Heart right ventricle (tissue), 16 donors: ENCODE data around the gene RNF225. TPM values are rescaled to one million over a fixed set of nuclear protein-coding genes. Genes with fewer than 3 reads are reported as not detected.
"Not testable (repeated sequence)": the region's sequence is repeated elsewhere in the genome, so short reads cannot be mapped to it uniquely, and the experiment has no call there.

Source experiments
- ATAC-seq, 8 donors: fragments of 200-7000 bp; cut with Tn5 transposase; one replicate each; pipeline ENCODE4 v1.9.1; 2020; ENCODE audit warnings: mild to moderate bottlenecking in 8 of 8, moderate library complexity in 8 of 8, moderate number of reproducible peaks in 1 of 8
- DNase-seq, 2 donors: peaks; one replicate each; pipeline ENCODE4 v3.0.0-alpha.2; 2020
- H3K27ac ChIP-seq, 10 donors: fragments of 200-600 bp; sonication (generic) in 2 of 10; one replicate each; pipeline versions ENCODE4 v1.5.0 to v1.8.0; 2020 to 2022; ENCODE audit warnings: mild to moderate bottlenecking in 3 of 10
- H3K27me3 ChIP-seq, 7 donors: fragments of 200-600 bp; one replicate each; pipeline ENCODE4 v1.8.0; 2021 to 2022; ENCODE audit warnings: mild to moderate bottlenecking in 2 of 7
- H3K36me3 ChIP-seq, 9 donors: fragments of 200-600 bp; sonication (generic) in 1 of 9; one replicate each; pipeline versions ENCODE4 v1.5.0 to v1.8.0; 2020 to 2022; ENCODE audit warnings: mild to moderate bottlenecking in 2 of 9
- H3K4me1 ChIP-seq, 9 donors: fragments of 200-600 bp; sonication (generic) in 1 of 9; one replicate each; pipeline versions ENCODE4 v1.5.0 to v1.8.0; 2020 to 2022; ENCODE audit warnings: mild to moderate bottlenecking in 4 of 9
- H3K4me3 ChIP-seq, 10 donors: fragments of 200-600 bp; sonication (generic) in 2 of 10; one replicate each; pipeline versions ENCODE4 v1.5.0 to v1.8.0; 2020 to 2022; ENCODE audit warnings: mild to moderate bottlenecking in 7 of 10, moderate library complexity in 2 of 10
- H3K9me3 ChIP-seq, 11 donors: fragments of 200-600 bp in 10 of 11; sonication (generic) in 2 of 11; one replicate each; pipeline versions ENCODE4 v1.5.0 to v1.8.0; 2013 to 2022; ENCODE audit warnings: mild to moderate bottlenecking in 2 of 11, control low read depth in 1 of 11, moderate library complexity in 1 of 11
- CTCF ChIP-seq, 9 donors: fragments of 200-600 bp; sonication (generic) in 2 of 9; IDR thresholded peaks; one replicate each; pipeline versions ENCODE4 v1.5.0 to v1.8.0; 2021 to 2022; ENCODE audit warnings: antibody characterized with exemption in 9 of 9, mild to moderate bottlenecking in 5 of 9, moderate library complexity in 1 of 9
- WGBS, 2 donors: extraction: QIAGEN DNeasy Blood & Tissue Kit; methylation state at CpG; one replicate each; pipeline ENCODE4 v1.1.7; 2013; ENCODE audit warnings: inconsistent platforms in 1 of 2; 5-methylcytosine and 5-hydroxymethylcytosine counted together
- intact Hi-C, 10 donors: fragments of 100-400 bp; cut with DNase I; formaldehyde crosslinking; loops; one replicate each; pipeline versions ENCODE4 v1.11.1 to v1.14.2; 2022
- long read RNA-seq, 3 donors: library from polyadenylated mRNA; unstranded; transcript quantifications; one replicate each; pipeline ENCODE4 v2.0.0, GENCODE V29; 2020 to 2021
- polyA plus RNA-seq, 2 donors: library from polyadenylated mRNA; stranded (reverse); fragments of 200-250 nt; gene quantifications; one replicate each; pipeline ENCODE4 v1.2.3, GENCODE V29; 2013
- total RNA-seq, 10 donors: library from RNA; stranded (reverse); fragmentation: NEBNext Ultra II Directional in 3 of 10; extraction: Animal tissue kit (Norgen Biotek cat#: 25700) in 3 of 10; gene quantifications; one replicate each; pipeline versions ENCODE4 v1.2.1 to v1.2.4, GENCODE V29; 2021 to 2023
- donor health status: Arrhythmogenic right ventricular cardiomyopathy.
- donor health status: ischemic (EF 13 %, LVEDD 7.1; RV severe dilation, severe dysfunction).
- donor health status: healthy with polysubstance abuse.
- donor health status: DM: no; HTN: yes; CAD: no.
- donor health status: DM: no; HTN: no; CAD: no.
- donor health status: ischemic (EF 25% LVEDD 6.9; RV normal size, moderate dysfunction).
- donor health status: ischemic (EF 25% LVEDD 5.7; RV mildly dilated, moderate dysfunction).
- donor health status: healthy.
- donor health status: DM: yes; HTN: yes; CAD: no.
- donor health status: Ischemic cardiomyopathy.
- donor health status: ischemic (EF 35%, LVEDD 5.7; RV mildly dilated, moderate dysfunction).
- donor health status: nonischemic (EF 11% LVEDD 7.7; RV severe dilation, severe dysfunction).
- donor health status: DM: yes; HTN: yes; CAD: no.
- donor health status: PGD.
- donor health status: ischemic (EF 29% LVEDD 5.4; RV normal size, mild dysfunction).
- donor health status: nonischemic (EF 23%, LVEDD 6.1; RV moderate dilation, normal function).

The RNF225 gene
- total RNA-seq, result not detected
- not detected for polyA plus RNA-seq
- long read RNA-seq, donor 1, result 0 reads
- long read RNA-seq, donor 2, result 0 reads
- long read RNA-seq, donor 3, result 0 reads

GRCh38 chr19:58395220-58395978, at the start of gene RNF225:
TSS of gene RNF225 (plus strand) at chr19:58395656. CDS start at chr19:58396090, 434 bp downstream.
- DNase-seq, result no peak
- H3K27ac ChIP-seq, result peak within 1 kb of the TSS in 1 of 10 donors; percentile 52
- H3K4me3 ChIP-seq, result peak within 1 kb of the TSS in 2 of 10 donors; percentile 10 to 51
- intact Hi-C loops, result no loop called here
- H3K4me1 ChIP-seq, result peaks cover 2 to 18% (median 6%) of the 10 kb centered on the region in 9 donors
- H3K36me3 ChIP-seq, result peaks cover 0 to 51% (median 38%) of the 10 kb centered on the region in 9 donors
- H3K9me3 ChIP-seq, result no peaks in the 10 kb centered on the region
- 34 to 39% methylated on average over 21 of the region's 21 CpGs for WGBS, 2 donors
- no peak for TF ChIP-seq CTCF (IDR thresholded peaks at IDR 0.05)
- H3K27me3 ChIP-seq, result peaks cover 0 to 31% (median 23%) of the 10 kb centered on the region in 7 donors
- peak in 5 of 8 donors; percentile 5 to 32 (median 18) for ATAC-seq

- ATAC-seq (peak; percentile 87 to 97 (median 90)), DNase-seq (peak; percentile 26 to 61)
- intact Hi-C loops, result no loop called here
- peak overlapping the region; percentile 30 to 75 (median 57) for H3K4me3 ChIP-seq
- no peaks in the 10 kb centered on the region for H3K9me3 ChIP-seq
- peaks cover 1 to 80% (median 57%) of the 10 kb centered on the region in 7 donors for H3K27me3 ChIP-seq
- 2% methylated on average over 73 to 82 of the region's 82 CpGs for WGBS, 2 donors
- TF ChIP-seq CTCF (IDR thresholded peaks at IDR 0.05), result no peak
- peaks cover 4 to 32% (median 18%) of the 10 kb centered on the region in 9 donors for H3K4me1 ChIP-seq
- H3K27ac ChIP-seq, result peak overlapping the region in 9 of 10 donors; percentile 42 to 81 (median 61)
- peaks cover 0 to 4% (median 0%) of the 10 kb centered on the region in 9 donors for H3K36me3 ChIP-seq
Measured at GRCh38 chr19:58346961-58347929, 48.2 kb upstream of the RNF225 start.

- Histone ChIP-seq H3K27me3 (peaks cover 6 to 85% (median 63%) of the 10 kb centered on the region in 7 donors), H3K27ac (peak overlapping the region in 4 of 10 donors; percentile 6 to 81 (median 48)), H3K4me1 (peaks cover 4 to 32% (median 18%) of the 10 kb centered on the region in 9 donors), H3K4me3 (peak overlapping the region; percentile 10 to 75 (median 57))
- ATAC-seq, intact Hi-C loops, DNase-seq, H3K9me3 ChIP-seq, H3K36me3 ChIP-seq: not testable (repeated sequence)
- WGBS, 2 donors, result 27 to 36% methylated on average over 12 of the region's 12 CpGs
Measured at GRCh38 chr19:58348080-58348479, 47.4 kb upstream of the RNF225 start.

GRCh38 chr19:58349590-58349989, 45.9 kb upstream of the RNF225 start:
- Histone ChIP-seq H3K27ac (no peak overlapping the region), H3K4me3 (peak overlapping the region in 4 of 10 donors; percentile 26 to 48 (median 34)), H3K27me3 (peaks cover 6 to 89% (median 64%) of the 10 kb centered on the region in 7 donors), H3K9me3 (no peaks in the 10 kb centered on the region), H3K4me1 (peaks cover 4 to 32% (median 18%) of the 10 kb centered on the region in 9 donors), H3K36me3 (peaks cover 0 to 4% (median 0%) of the 10 kb centered on the region in 9 donors)
- WGBS, 2 donors, result 35 to 41% methylated on average over 8 of the region's 8 CpGs
- intact Hi-C loops, result no loop called here
- TF ChIP-seq CTCF (IDR thresholded peaks at IDR 0.05), result no peak
- DNase-seq (no peak), ATAC-seq (no peak)
